ENCODE results near the gene ORC6. TPM values are rescaled to one million over a fixed set of nuclear protein-coding genes. Genes with fewer than 3 reads are reported as not detected.

The ORC6 gene
- total and polyA plus RNA-seq, 9 of the 15 experiments (the other 6 are each of a cell fraction or from before 2014, with no cell fraction given), result 18.7 to 71.4 (median 47.0) TPM

DNA sequence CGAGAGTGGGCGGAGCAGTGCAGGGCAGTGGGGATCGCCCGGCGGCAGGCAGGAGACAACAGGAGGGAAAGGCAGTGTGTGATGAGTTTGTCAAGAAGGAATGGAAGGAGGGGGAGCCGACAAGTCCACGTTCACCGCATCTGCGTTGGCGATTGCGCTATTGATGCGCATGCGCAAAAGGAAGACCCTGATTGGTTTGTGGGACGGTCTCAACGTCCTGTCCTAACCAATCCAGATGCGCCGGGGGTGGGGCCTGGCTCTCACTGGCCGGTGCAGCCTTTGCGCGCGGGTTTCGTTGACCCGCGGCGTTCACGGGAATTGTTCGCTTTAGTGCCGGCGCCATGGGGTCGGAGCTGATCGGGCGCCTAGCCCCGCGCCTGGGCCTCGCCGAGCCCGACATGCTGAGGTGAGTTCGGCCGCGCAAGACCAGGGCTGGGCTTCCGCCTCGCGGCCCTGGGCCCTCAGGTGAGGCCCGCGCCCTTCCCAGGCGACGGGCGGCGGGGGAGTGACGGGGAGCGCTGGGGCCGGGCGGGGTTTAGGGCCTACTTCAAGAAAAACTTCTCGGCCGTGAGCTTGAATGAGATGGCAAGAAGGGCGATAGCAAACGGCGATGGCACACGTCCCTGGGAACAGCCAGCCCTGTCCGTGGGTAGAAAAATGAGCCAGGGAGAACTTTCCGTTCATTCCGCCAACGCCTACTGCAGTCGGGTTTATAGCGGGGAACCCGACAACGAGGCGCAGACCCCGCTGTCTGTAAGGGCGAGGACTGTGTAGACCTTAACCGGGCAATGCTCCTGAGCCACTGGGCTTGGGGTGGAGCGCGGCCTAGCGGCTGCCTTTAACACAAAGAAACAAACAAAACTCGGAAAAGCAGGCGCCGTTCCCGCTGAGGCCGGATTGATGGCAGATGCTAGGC, at the start of gene ORC6 (continued):
- TF ChIP-seq ZKSCAN8 (CRISPR knock-in tag; IDR thresholded peaks at IDR 0.05) (no peak), ATF1 (CRISPR knock-in tag; IDR thresholded peaks at IDR 0.05) (no peak), ATF1 (tag; IDR thresholded peaks at IDR 0.05) (peak; percentile 47; the same call in 1 of the 2 replicates), RBM22 (IDR thresholded peaks at IDR 0.05; ENCODE audit: low read depth, low read length, poor library complexity, severe bottlenecking) (no peak), NCOA1 (IDR thresholded peaks at IDR 0.05; ENCODE audit: low read depth) (no peak), CCAR2 (IDR thresholded peaks at IDR 0.05; ENCODE audit: low read depth, low read length) (no peak), ZNF695 (CRISPR knock-in tag; IDR thresholded peaks at IDR 0.05) (no peak), FOSL1 (tag; conservative IDR thresholded peaks at IDR 0.05) (no peak), ZFP30 (CRISPR knock-in tag; IDR thresholded peaks at IDR 0.05; ENCODE audit: borderline replicate concordance) (no peak), NR2C2 (CRISPR knock-in tag; IDR thresholded peaks at IDR 0.05) (no peak), NR2C2 (tag; IDR thresholded peaks at IDR 0.05) (no peak), ZNF589 (CRISPR knock-in tag; IDR thresholded peaks at IDR 0.05; ENCODE audit: low read depth) (no peak), CEBPG (CRISPR knock-in tag; IDR thresholded peaks at IDR 0.05) (no peak), CEBPG (tag; conservative IDR thresholded peaks at IDR 0.05 in 1 of 2, IDR thresholded peaks at IDR 0.05 in 1 of 2) (no peak), TAF15 (IDR thresholded peaks at IDR 0.05; ENCODE audit: low read depth, low read length) (no peak), GTF2F1 (IDR thresholded peaks at IDR 0.05; ENCODE audit: low read depth, low read length) (no peak), KLF6 (CRISPR knock-in tag; IDR thresholded peaks at IDR 0.05; ENCODE audit: borderline replicate concordance) (no peak), ZNF347 (CRISPR knock-in tag; IDR thresholded peaks at IDR 0.05; ENCODE audit: low read depth) (no peak)
- TF ChIP-seq, protein P1, sequence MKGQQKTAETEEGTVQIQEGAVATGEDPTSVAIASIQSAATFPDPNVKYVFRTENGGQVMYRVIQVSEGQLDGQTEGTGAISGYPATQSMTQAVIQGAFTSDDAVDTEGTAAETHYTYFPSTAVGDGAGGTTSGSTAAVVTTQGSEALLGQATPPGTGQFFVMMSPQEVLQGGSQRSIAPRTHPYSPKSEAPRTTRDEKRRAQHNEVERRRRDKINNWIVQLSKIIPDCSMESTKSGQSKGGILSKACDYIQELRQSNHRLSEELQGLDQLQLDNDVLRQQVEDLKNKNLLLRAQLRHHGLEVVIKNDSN (CRISPR knock-in tag; IDR thresholded peaks at IDR 0.05), result peak; percentile 1; the same call in 1 of the 2 replicates
- TF ChIP-seq, protein P2, sequence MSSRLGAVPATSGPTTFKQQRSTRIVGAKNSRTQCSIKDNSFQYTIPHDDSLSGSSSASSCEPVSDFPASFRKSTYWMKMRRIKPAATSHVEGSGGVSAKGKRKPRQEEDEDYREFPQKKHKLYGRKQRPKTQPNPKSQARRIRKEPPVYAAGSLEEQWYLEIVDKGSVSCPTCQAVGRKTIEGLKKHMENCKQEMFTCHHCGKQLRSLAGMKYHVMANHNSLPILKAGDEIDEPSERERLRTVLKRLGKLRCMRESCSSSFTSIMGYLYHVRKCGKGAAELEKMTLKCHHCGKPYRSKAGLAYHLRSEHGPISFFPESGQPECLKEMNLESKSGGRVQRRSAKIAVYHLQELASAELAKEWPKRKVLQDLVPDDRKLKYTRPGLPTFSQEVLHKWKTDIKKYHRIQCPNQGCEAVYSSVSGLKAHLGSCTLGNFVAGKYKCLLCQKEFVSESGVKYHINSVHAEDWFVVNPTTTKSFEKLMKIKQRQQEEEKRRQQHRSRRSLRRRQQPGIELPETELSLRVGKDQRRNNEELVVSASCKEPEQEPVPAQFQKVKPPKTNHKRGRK (tag; IDR thresholded peaks at IDR 0.05), result no peak
- TF ChIP-seq, protein P3, sequence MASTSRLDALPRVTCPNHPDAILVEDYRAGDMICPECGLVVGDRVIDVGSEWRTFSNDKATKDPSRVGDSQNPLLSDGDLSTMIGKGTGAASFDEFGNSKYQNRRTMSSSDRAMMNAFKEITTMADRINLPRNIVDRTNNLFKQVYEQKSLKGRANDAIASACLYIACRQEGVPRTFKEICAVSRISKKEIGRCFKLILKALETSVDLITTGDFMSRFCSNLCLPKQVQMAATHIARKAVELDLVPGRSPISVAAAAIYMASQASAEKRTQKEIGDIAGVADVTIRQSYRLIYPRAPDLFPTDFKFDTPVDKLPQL (IDR thresholded peaks at IDR 0.05; ENCODE audit: extremely low read depth, insufficient read length), result no peak
- TF ChIP-seq, protein P4, sequence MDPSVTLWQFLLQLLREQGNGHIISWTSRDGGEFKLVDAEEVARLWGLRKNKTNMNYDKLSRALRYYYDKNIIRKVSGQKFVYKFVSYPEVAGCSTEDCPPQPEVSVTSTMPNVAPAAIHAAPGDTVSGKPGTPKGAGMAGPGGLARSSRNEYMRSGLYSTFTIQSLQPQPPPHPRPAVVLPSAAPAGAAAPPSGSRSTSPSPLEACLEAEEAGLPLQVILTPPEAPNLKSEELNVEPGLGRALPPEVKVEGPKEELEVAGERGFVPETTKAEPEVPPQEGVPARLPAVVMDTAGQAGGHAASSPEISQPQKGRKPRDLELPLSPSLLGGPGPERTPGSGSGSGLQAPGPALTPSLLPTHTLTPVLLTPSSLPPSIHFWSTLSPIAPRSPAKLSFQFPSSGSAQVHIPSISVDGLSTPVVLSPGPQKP (CRISPR knock-in tag; IDR thresholded peaks at IDR 0.05), result no peak
- TF ChIP-seq, protein P5, sequence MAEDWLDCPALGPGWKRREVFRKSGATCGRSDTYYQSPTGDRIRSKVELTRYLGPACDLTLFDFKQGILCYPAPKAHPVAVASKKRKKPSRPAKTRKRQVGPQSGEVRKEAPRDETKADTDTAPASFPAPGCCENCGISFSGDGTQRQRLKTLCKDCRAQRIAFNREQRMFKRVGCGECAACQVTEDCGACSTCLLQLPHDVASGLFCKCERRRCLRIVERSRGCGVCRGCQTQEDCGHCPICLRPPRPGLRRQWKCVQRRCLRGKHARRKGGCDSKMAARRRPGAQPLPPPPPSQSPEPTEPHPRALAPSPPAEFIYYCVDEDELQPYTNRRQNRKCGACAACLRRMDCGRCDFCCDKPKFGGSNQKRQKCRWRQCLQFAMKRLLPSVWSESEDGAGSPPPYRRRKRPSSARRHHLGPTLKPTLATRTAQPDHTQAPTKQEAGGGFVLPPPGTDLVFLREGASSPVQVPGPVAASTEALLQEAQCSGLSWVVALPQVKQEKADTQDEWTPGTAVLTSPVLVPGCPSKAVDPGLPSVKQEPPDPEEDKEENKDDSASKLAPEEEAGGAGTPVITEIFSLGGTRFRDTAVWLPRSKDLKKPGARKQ (CRISPR knock-in tag; IDR thresholded peaks at IDR 0.05), result no peak
